ENCODE results near the gene CTSE. TPM values are rescaled to one million over a fixed set of nuclear protein-coding genes. Genes with fewer than 3 reads are reported as not detected.

CTSE gene
- total RNA-seq, 2 experiments from 2014 or later = not detected

- no peak for ATAC-seq (ENCODE audit: poor library complexity)
Measured at GRCh38 chr1:206002160-206002559, 21.5 kb downstream of the CTSE start.

GRCh38 chr1:206001476-206001888, 22.2 kb downstream of the CTSE start:
- H3K36me3 Mint-ChIP-seq (ENCODE audit: low read depth) = no peaks in the 10 kb centered on the region
- H3K4me3 Mint-ChIP-seq = no peak overlapping the region
- H3K27me3 Mint-ChIP-seq = peaks cover 5% of the 10 kb centered on the region
- H3K27me3 ChIP-seq (ENCODE audit: control insufficient read depth in 1 of 2, insufficient read depth in 2 of 2, low read length in 2 of 2) = no peaks in the 10 kb centered on the region
- ATAC-seq (ENCODE audit: poor library complexity) (no peak), DNase-seq (peak in 2 of 14 experiments; percentile 57 to 70)
- H3K36me3 ChIP-seq (ENCODE audit: insufficient read depth, low read length) = no peaks in the 10 kb centered on the region
- TF ChIP-seq CTCF (IDR thresholded peaks at IDR 0.05) = no peak
- no peaks in the 10 kb centered on the region for H3K4me1 Mint-ChIP-seq (ENCODE audit: low read depth)
- H3K4me1 ChIP-seq (ENCODE audit: insufficient read depth, low read length) = no peaks in the 10 kb centered on the region
- intact Hi-C loops (cut with DNase I, micrococcal nuclease) = no loop called here
- H3K9me3 Mint-ChIP-seq = no peaks in the 10 kb centered on the region
- H3K9me3 ChIP-seq (ENCODE audit: control insufficient read depth in 1 of 2, insufficient read depth in 1 of 2, low read length in 2 of 2) = no peaks in the 10 kb centered on the region
- no peak overlapping the region for H3K27ac Mint-ChIP-seq
- CTCF ChIA-PET = no interaction called here
- POLR2A ChIA-PET = no interaction called here
- H3K4me3 ChIP-seq (ENCODE audit: low read length) = no peak overlapping the region
- no peak overlapping the region for H3K27ac ChIP-seq (ENCODE audit: low read depth in 1 of 2, low read length in 2 of 2)

More at GRCh38 chr1:206002160-206002559, 21.5 kb downstream of the CTSE start:
- no peaks in the 10 kb centered on the region for H3K27me3 ChIP-seq (ENCODE audit: control insufficient read depth in 1 of 2, insufficient read depth in 2 of 2, low read length in 2 of 2)
- DNase-seq = no peak
- Mint-ChIP-seq H3K27me3 (peaks cover 7% of the 10 kb centered on the region), H3K27ac (no peak overlapping the region), H3K4me3 (no peak overlapping the region), H3K36me3 (ENCODE audit: low read depth) (no peaks in the 10 kb centered on the region), H3K9me3 (no peaks in the 10 kb centered on the region), H3K4me1 (ENCODE audit: low read depth) (no peaks in the 10 kb centered on the region)
- no peak overlapping the region for H3K27ac ChIP-seq (ENCODE audit: low read depth in 1 of 2, low read length in 2 of 2)
- ChIA-PET POLR2A (no interaction called here), CTCF (no interaction called here)
- intact Hi-C loops (cut with DNase I, micrococcal nuclease) = no loop called here
- no peak overlapping the region for H3K4me3 ChIP-seq (ENCODE audit: low read length)
- H3K4me1 ChIP-seq (ENCODE audit: insufficient read depth, low read length) = no peaks in the 10 kb centered on the region
- no peaks in the 10 kb centered on the region for H3K9me3 ChIP-seq (ENCODE audit: control insufficient read depth in 1 of 2, insufficient read depth in 1 of 2, low read length in 2 of 2)
- no peak for TF ChIP-seq CTCF (IDR thresholded peaks at IDR 0.05)
- no peaks in the 10 kb centered on the region for H3K36me3 ChIP-seq (ENCODE audit: insufficient read depth, low read length)

GRCh38 chr1:206000641-206001339, 22.9 kb downstream of the CTSE start:
- H3K27me3 Mint-ChIP-seq = no peaks in the 10 kb centered on the region
- no peak for DNase-seq
- TF ChIP-seq CTCF (IDR thresholded peaks at IDR 0.05) = no peak

More at GRCh38 chr1:206000641-206001339, 22.9 kb downstream of the CTSE start:
- Mint-ChIP-seq H3K4me3 (no peak overlapping the region), H3K27ac (no peak overlapping the region), H3K9me3 (no peaks in the 10 kb centered on the region), H3K36me3 (ENCODE audit: low read depth) (no peaks in the 10 kb centered on the region), H3K4me1 (ENCODE audit: low read depth) (no peaks in the 10 kb centered on the region)
- Histone ChIP-seq H3K27ac (ENCODE audit: low read depth in 1 of 2, low read length in 2 of 2) (no peak overlapping the region), H3K4me1 (ENCODE audit: insufficient read depth, low read length) (no peaks in the 10 kb centered on the region), H3K9me3 (ENCODE audit: control insufficient read depth in 1 of 2, insufficient read depth in 1 of 2, low read length in 2 of 2) (no peaks in the 10 kb centered on the region), H3K27me3 (ENCODE audit: control insufficient read depth in 1 of 2, insufficient read depth in 2 of 2, low read length in 2 of 2) (no peaks in the 10 kb centered on the region), H3K4me3 (ENCODE audit: low read length) (no peak overlapping the region), H3K36me3 (ENCODE audit: insufficient read depth, low read length) (no peaks in the 10 kb centered on the region)
- POLR2A ChIA-PET = no interaction called here
- ATAC-seq (ENCODE audit: poor library complexity) = no peak
- CTCF ChIA-PET = no interaction called here
- intact Hi-C loops (cut with DNase I, micrococcal nuclease) = no loop called here
